Measurements from ENCODE around the gene HACD2.
"Not testable (repeated sequence)": the region's sequence is repeated elsewhere in the genome, so short reads cannot be mapped to it uniquely, and the experiment has no call there.

Gene HACD2

DNA sequence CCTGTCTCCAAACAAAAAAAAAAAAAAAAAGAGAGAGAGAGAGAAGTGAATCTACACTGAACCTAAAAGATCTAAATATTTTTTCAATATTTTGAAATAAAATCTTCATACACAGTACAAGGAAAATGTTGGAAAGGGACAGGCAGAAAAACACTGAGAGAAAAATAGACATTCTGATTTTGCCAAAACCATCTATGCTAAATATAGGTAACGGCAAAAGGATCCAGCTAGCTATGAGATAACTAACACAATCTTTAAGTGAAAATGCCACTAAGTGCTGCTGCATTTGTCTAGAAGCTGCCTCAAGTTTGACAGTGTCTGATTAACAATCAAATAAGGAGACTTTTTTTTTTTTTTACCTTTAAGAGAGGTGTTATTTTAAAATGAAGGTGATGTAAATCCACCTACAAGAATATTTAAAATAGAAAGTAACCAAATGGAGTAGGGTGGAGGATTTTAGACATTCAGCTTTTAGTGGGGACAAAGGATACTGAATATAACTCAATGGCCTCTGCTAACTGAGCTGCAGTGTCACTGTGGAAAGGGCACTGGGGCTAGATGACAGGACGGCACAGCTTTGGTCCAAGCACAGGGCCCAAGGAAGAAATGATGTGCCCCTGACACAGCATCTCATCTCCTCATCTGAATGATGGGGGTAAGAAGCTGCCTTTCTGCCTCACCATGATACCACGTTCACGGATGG is 62.4 kb downstream of the HACD2 start:
- DNase-seq, result no peak

DNA sequence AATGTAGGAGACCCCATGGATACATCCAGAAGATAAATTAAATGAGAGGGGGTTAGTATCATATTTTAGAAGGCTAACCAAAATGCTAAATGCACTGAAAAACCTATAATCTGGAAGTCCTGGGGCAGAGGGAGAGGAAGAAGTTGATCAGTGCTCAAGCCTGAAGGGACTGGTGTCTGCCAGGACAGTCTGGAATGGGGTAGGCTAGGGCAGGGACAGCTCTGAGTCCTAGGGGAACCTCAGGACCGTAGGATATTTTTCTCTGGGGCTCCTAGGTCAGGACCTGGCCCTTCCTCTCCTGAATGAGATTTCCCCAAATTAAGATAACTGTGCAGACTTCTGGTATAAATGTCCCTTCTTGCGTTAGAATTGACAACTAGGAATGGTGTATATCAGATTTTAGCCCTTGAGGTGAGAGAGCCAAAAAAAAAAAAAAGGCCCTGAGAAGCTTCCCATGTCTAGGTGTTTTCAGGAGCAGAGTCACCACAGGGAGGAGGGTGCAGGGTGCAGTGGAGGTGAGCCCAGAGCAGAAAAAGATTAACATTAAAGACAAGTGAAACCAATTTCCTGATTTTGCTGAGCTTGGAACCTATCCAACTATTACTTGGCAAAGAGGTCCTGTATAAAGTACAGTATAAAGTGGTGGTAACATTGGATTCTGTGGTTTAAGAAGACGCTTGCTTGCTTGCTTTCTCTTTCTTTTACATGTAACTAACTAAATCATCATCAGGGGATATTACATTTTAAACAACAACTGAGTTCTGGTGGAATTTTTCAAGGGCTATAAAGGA is 63.5 kb downstream of the HACD2 start:
- no peak for DNase-seq

DNA sequence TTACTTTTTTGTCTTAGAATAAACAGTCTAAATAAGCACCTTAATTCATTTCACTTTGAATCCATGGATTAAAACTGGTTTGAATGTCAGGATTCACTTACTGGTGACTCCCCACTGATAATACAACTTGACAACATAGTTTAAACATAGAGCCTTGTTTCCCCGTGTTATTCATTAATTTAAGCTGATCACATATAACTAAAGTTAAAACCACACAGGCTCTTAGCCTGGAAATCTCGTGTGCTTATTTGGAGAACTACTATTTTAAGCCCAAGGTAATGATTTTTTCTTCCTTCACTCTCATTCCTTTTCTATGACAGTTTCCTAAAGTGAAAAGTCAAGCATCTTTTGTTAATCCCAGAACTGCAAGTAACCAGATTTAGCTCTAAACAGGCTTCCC is 64.2 kb downstream of the HACD2 start:
- no peak for DNase-seq

DNA sequence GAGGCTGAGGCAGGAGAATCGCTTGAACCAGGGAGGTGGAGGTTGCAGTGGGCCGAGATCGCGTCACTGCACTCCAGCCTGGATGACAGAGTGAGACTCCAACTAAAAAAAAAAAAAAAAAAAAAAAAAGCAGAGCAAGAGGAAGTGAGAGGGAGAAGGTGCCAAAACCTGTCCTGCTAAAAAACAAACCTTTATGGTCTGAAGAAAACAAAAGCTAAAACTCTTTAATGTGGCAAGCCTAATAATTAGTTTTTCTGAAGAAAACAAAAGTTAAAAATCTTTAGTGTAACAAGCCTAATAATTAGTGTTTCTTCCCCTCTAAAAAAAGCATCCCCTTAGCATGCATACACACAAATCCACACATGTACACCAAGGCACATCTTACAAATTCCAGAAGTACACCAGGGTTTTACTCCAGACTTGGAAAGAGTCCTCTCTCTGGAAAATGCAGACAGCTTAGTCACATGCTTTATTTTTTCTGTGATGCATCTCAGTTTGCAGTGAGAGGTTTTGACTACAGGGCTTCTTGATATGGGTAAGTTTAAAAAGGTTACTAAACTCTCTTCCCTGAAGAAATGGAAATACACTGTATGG is 65.9 kb downstream of the HACD2 start:
- DNase-seq, result no peak

DNA sequence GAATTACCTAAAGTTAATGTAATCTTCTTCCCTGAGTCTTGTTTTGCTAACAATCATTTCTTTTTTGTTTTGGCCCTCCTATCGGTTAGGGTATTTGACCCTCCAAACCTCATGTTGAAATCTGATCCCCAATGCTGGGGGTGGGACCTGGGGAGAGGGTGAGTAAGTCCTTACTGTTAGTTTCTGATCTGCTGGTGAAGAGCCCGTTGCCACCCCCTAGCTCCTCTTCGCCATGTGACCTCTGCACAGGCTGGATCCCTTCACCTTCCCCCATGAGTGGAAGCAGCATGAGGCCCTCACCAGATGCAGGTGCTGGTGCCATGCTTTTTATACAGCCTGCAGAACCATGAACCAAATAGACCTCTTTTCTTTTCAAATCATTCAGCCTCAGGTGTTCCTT is 73.1 kb downstream of the HACD2 start:
- DNase-seq, result no peak

DNA sequence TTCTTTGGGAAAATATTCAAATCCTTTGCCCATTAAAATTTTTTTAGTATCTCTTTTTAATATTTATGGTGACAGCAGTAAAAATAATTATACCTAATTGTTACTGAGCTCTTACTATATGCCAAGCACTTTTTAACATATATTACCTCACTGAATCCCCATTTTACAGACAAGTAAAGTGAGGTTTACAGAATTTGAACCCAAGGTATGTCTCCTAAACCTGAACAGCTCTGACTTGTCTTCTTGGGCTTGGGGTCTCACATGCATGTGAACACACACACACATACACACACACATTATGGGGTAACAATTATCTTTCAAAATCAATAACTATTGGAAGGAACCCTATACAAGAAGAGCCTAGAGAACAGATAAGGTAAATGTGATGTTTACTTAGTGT is 73.8 kb downstream of the HACD2 start:
- DNase-seq, result no peak

DNA sequence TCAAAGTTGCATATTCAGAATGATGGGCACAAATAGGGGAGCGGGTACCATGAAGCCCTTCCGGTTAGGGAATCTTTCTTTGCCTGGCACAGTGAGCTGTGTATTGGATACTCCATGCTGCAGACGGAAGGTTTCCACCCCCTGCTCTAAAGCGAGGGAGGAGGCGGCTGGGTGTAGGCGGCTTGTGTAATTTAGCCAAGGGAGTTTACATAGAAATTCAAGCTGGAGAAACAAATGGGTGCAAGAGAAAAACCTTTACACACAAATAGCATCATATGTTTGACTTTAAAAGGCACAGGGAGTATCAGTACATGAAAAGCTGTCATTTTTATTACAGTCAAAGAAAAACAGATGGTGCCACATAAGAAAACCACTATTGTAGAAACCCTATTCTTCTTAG is 76.7 kb downstream of the HACD2 start:
- DNase-seq, result no peak

DNA sequence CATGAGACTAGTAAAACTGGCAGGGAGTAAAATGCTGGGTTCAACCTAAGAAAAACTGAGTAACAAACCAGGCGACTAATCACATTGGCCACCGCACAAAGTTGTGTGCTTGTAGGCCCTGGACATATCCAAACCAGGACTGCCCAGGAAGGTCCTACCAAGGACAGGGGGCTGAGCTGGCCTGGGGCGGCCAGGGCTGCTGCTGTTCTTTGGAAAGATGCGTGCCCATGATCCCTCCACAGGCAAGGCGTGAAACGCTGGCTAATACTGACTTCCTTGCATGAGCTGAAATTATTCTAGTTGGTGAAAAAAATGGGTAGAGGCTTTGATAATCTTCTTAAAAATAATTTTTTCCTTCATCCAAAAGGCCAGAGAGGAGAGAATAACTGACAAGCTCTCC is 79.0 kb downstream of the HACD2 start:
- DNase-seq, result no peak

DNA sequence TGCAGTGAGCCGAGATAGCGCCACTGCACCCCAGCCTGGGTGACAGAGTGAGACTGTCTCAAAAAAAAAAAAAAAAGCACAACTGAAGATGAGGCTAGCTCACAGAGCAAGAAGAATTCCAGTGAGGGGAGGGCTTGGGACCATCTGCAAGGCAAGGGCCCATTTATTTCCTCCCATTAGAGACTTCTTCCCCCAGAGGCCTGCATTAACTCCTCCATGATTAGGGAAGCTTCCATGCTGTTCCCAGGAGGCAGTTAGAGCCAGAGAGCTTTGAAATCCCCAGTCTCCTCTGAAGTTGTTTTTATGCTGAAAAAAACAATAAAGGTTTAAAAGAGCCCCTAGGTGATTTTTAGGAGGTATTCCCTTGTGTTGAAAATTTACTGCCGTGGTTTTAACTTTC is 81.7 kb downstream of the HACD2 start:
- no peak for DNase-seq

DNA sequence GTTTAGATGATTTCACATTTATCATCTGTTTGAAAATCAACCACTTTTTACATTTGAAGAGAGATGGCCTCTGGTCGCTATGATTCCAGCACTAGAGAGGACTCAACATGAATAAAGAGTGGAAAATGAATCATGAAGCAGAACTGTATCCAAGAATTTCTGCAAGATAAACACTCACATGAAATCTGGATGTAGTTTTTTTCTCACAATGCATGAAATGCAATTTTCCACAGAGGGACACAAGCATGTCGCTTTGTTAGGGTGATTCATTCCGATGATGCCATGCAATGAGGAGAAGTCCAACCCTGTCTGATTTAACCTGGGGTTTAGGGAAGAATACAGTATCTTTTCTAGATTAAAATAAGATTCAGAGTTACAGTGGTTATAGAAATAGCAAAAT is 85.5 kb downstream of the HACD2 start:
- no peak for DNase-seq

DNA sequence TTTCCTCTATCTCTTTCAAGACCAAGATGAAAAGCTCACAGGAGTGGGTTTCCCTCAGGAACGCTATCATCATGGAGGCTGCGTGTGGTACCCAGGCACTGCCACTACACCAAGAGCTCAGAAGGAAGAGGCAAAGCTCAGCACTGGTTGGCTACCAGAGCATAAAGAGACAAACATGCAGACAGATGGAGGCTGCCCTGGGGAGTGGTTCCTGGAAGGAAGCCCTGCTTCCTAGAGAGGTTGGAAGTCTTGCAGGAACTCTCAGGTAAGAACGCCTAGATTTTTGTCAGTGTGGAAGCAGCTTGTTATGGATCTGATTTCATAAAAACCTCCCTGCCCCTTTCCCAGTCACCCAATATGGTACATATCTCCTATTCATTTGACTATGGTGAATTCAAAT is 86.1 kb downstream of the HACD2 start:
- DNase-seq, result no peak

DNA sequence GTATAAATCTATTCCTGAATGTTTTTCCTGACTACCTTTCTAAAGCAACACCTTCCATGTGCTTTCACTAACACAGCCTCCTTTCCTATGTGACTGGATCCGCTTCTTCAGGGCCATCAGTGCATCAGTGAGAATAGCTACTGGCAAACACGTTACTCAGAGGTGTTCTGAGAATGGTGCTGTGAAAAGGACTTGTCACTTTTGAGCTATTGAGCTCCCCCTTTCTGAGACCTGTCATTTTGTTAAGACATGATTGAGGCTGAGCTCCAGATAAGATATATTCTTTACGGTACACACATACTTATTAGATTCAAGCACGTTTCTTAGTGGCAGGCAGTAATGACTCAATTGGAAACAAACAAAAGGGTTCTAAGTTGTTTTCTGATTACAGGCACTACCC is 90.9 kb downstream of the HACD2 start:
- no peak for DNase-seq

DNA sequence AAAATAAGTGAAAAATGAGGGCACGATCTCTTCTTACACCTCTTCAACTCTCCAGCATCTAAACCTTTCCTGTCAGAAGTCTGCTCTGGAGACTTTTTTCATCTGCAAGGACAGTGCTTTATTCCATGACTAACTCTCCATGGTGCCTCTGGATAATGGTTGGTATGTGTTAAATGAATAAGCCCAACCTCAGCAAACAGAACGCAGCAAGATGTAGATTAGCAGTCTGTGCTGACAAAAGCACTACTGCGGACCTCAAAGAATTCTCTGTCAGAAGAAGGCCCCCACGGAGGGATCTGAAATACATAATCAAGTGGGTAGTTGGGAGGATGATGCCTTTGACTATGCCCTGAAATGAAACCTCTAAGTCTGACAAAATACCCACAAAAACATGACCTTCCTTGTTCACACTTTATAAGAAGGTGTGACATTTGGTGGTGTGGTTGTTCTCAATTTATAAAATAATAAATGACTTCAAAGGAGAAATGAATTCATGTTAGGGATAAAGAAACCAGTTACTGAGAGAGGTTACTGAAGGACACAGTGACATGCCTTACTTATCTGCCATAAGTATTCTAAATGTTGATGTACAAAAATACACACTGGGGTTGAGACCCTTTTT is 92.8 kb downstream of the HACD2 start:
- no peak for DNase-seq

DNA sequence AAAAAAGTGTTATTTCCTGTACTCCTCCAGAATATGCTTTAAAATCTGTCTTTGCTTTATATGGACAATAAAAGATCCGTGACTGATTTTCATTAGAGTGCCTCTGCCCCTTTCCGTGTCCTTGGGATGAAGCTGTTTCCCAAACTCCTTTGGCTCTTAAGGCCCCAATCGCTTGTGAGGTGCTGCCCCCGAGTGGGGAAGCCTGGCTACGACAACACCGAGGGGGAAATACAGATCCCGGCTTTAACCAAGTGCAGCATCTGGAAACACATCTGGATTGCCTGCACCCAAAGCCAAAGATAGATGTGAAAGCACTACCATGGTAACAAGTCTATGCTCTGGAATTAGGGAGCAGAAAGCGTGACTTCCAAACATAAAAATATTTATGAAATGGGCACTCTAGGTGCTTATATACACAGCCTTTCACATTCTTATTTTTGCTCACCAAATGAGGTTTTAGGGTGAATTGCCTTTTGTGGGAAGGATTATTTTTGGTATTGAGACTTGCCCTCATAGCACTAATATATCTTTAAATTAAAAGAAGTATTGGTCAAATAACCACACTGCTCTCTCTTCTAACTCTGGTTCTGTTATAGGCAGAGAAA is 95.4 kb downstream of the HACD2 start:
- peak; percentile 35 for DNase-seq

DNA sequence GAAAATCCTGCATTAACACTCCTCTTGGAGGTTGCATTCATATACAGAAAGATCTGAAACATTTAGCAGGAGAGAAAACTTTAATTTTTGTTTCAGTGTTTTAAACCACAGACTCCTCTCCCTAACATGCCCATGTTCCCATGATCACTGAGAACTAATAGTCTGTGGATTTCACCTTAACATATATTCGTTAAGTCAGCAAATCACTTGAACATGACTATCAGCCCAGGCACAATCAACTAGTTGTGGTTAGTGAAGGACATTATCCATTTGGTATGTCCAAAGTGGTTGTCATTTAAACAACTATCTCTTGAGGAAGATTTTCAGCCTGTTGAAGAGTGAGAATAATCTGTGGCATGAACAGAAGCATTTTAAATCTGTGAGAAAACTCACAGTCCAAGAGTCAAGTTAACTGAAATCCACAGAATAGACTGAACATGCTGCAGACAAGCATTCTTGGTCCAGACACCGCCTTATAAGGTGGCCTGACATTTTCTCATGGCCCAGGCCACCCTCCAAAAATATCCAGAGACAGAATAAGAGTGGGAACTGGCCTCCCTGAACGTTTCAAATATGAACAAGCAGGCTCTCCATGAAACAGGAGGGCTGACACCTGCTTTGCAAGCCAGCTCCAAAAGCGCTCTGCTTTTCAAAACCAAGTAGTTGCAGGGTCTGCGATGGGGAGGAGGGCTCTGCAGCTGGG is 96.1 kb downstream of the HACD2 start:
- DNase-seq, result no peak

DNA sequence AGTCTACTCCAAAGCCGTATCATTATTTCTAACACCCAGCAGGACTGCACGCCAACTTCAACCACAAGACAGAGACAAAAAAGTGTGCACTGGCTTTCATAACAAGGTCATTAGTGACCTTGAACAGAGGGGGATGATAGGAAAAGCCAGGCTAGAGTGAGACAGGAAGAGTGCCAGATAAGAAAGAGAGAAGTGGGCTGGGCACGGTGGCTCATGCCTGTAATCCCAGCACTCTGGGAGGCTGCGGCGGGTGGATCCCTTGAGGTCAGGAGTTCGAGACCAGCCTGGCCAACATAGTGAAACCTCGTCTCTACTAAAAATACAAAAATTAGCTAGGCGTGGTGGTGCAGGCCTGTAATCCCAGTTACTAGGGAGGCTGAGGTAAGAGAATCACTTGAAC is 97.8 kb downstream of the HACD2 start:
- DNase-seq, result not testable (repeated sequence)

DNA sequence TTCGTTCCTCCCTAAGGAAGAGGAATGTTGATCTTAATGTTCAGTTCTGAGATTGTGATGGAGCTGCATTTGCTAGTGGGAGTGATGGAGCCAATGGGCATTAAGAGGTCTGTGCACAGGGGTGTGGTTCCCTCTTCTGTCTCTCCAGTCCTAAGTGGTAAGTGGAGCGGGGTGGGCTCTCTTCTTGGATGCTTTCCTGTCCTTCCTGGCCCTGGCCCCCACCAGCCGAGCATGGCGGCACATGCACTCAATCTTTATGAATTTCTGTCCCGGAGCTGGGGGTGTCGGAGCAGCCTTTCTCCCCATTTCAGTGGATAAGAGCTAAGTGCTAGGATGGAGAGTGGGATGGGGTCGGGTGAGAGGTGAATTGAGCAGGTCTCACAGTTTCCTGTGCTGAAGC is 98.4 kb downstream of the HACD2 start:
- no peak for DNase-seq

DNA sequence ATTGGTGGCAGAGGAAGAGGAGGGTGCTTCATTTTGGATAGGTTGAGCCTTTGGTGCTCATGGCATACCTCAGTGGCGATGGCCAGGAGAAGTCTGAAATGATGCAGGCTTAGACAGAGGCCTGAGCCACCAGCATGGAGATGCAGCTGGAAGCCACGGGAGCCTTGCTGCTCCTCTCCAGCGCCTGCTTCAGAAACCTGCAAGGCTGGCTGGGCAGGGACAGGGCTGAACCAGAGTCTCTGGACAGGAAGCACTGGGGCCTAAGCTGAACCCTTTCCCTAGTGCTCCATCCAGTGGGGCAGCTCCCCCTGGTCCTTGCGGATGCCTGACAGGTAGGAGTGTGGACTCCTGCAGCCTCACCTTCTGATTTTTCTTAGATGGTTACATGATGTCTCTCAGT is 99.3 kb downstream of the HACD2 start:
- DNase-seq, result no peak

DNA sequence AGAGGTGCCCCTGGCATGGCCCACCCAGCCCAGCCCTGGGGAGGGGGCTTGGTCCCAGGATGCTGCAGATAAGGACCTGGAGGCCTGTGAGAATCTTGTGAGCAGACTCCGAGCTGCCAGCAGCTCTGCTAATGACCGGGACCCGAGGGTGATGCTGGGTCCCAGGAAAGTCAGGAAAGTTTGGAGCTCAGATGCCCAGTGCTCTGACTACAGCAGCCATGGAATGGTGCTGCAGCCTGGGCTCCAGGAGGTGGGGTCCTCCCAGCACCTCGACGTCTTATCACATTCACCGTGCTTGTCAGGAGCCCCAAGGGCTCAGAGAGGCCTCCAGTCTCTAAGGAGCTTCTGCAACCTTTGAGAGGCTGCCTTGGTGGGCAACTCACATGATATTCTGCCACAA is 101.7 kb downstream of the HACD2 start:
- no peak for DNase-seq

DNA sequence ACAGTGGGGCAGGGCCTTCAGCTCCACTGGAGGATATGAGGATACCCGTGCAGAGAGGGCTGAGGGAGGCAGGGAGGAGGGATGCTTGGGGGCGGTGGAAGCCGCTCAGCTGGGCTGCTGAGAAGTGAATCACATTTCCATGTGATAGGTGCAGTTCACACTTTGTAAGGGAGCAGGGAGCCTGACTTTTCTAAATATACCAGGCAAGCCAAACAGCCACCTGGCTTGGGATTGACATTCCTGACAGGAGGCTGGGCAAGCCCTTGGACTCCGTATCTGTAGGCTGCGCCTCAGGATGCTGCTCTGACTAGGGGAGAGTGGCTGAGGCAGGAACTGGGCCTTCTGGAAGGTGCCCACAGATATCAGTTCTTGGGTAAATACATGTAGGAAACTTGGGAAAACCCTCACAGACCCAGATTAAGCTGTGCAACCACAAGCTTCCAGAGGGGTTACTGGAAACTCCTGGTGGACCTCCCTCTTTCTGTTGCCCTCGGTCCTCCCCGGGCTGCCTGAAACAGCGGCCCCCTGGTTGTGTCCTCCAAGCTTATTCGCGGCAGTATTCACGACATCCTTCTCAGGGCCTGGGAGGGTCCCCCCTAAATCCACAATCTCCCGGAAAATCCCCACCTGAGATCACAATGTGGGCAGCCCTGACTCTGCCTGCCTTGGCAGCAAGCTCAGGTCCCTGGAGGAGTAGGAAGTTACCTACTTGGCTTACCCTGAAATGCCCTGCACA is 103.0 kb downstream of the HACD2 start:
- DNase-seq, result no peak

DNA sequence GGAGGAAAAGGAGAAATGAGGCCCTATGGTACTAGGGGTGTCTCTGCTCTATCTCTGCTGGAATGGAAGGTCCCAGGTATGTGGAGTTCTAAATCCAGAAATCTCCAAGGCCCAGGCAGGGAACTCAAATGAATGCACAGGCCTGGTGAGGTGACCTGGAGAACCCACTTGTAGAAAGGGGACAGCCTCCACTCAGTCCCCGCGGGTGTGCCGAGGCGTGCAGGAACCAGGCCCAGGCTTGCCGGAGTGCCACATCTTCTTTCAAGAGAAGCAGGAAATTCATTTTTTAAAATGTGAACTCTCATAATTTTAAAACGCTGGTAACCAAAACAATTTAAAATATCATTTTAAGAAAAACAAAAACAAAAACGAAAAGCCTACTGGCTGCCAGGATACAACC is 103.8 kb downstream of the HACD2 start:
- no peak for DNase-seq

DNA sequence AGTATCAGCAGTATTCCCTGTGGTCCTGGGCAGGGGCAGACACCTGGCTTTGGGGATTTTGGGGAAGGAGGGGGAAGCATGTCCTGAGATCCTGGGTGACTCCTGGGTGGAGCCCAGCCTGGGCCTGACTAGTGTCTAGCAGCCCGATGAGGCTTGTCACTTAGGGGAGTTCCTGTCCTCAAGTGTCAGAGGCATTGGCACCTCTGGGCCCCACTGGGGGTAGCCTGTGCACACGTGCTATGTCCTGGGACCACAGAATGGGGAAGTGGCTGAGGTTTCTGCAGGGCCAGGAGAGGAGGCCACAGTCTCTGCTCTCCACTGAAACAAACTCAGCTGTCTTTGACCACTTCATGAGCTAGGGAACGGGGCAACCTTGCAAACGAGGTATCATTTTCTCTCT is 104.4 kb downstream of the HACD2 start:
- no peak for DNase-seq
